ENCODE measurements around the gene ADM5.

- TF ChIP-seq CTCF (IDR thresholded peaks at IDR 0.05): no peak
- TF ChIP-seq SIN3A (IDR thresholded peaks at IDR 0.05; ENCODE audit: borderline replicate concordance, insufficient read depth, low read depth, low read length): no peak
- no peak for TF ChIP-seq REST (IDR thresholded peaks at IDR 0.05; ENCODE audit: insufficient read depth in 1 of 2, low read depth in 2 of 2, low read length in 1 of 2)
- no peak; the same call in 1 of the 2 replicates for TF ChIP-seq POLR2AphosphoS5 (IDR thresholded peaks at IDR 0.05; ENCODE audit: low read depth, low read length)
Measured at GRCh38 chr19:49660338-49660961, 28.9 kb upstream of the ADM5 start.

Data from Panc1 (cell line).